Measurements from ENCODE around the gene RNF6. TPM values are rescaled to one million over a fixed set of nuclear protein-coding genes. Genes with fewer than 3 reads are reported as not detected.

The RNF6 gene
- total and polyA plus RNA-seq, 10 of the 15 experiments (the other 5 are each of a cell fraction or from before 2014, with no cell fraction given), result 19.0 to 54.0 (median 33.8) TPM

- no peak for TF ChIP-seq EP300 (IDR thresholded peaks at IDR 0.05; ENCODE audit: borderline replicate concordance in 1 of 2, control insufficient read depth in 1 of 2, low read depth in 2 of 2, low read length in 2 of 2)
- TF ChIP-seq PKNOX1 (IDR thresholded peaks at IDR 0.05), result no peak
- no peak for TF ChIP-seq HDAC2 (IDR thresholded peaks at IDR 0.05)
These were observed 24.0 kb downstream of the RNF6 start (continued) for GRCh38 chr13:26198116-26198515.

GRCh38 chr13:26197298-26197697, 24.8 kb downstream of the RNF6 start:
- Histone ChIP-seq H3K36me3 (ENCODE audit: control insufficient read depth in 2 of 2, insufficient read depth in 2 of 2, low read length in 1 of 2) (no peaks in the 10 kb centered on the region), H3K79me2 (ENCODE audit: control insufficient read depth, insufficient read depth, low read length) (no peaks in the 10 kb centered on the region), H3K9ac (ENCODE audit: control insufficient read depth, insufficient read depth, low read length) (no peak overlapping the region), H3K27me3 (replicated peaks in 1 of 2; ENCODE audit: control insufficient read depth in 2 of 2, insufficient read depth in 2 of 2, low read length in 1 of 2) (no peaks in the 10 kb centered on the region), H2AFZ (ENCODE audit: control insufficient read depth, low read depth, low read length) (no peak overlapping the region), H3K4me2 (ENCODE audit: control insufficient read depth, insufficient read depth) (no peak overlapping the region), H4K20me1 (ENCODE audit: control insufficient read depth, insufficient read depth) (no peaks in the 10 kb centered on the region), H3K9me3 (replicated peaks; ENCODE audit: control insufficient read depth, insufficient read depth, low read length) (no peaks in the 10 kb centered on the region; the same call in none of the 3 replicates), H3K4me1 (ENCODE audit: control insufficient read depth, insufficient read depth, low read length) (no peaks in the 10 kb centered on the region), H3K27ac (ENCODE audit: control insufficient read depth, insufficient read depth) (no peak overlapping the region), H3K4me3 (no peak overlapping the region)
- in situ Hi-C loops (cut with MboI), result no loop called here
- CTCF ChIA-PET, result no interaction called here
- TF ChIP-seq KDM1A (IDR thresholded peaks at IDR 0.05; ENCODE audit: borderline replicate concordance), result no peak
- TF ChIP-seq YY1 (IDR thresholded peaks at IDR 0.05; ENCODE audit: low read depth, low read length), result no peak
- no peak for TF ChIP-seq PML (IDR thresholded peaks at IDR 0.05; ENCODE audit: low read length)
- no peak for TF ChIP-seq EED (IDR thresholded peaks at IDR 0.05; ENCODE audit: low read depth)
- no peak for TF ChIP-seq TBL1XR1 (IDR thresholded peaks at IDR 0.05; ENCODE audit: low read depth, low read length)
- no peak for TF ChIP-seq ZNF207 (IDR thresholded peaks at IDR 0.05; ENCODE audit: borderline replicate concordance)
- TF ChIP-seq TARDBP (IDR thresholded peaks at IDR 0.05; ENCODE audit: borderline replicate concordance), result no peak
- no peak for TF ChIP-seq POU2F2 (IDR thresholded peaks at IDR 0.05; ENCODE audit: borderline replicate concordance, low read depth, low read length)
- no peak for TF ChIP-seq GATAD2B (conservative IDR thresholded peaks at IDR 0.05; ENCODE audit: low read depth)
- no peak for TF ChIP-seq ELK1 (IDR thresholded peaks at IDR 0.05; ENCODE audit: low read depth, low read length)
- TF ChIP-seq ZBTB40 (IDR thresholded peaks at IDR 0.05; ENCODE audit: borderline replicate concordance), result no peak
- no peak for TF ChIP-seq CBX3 (IDR thresholded peaks at IDR 0.05; ENCODE audit: borderline replicate concordance, low read depth)
- FAIRE-seq, result no peak
- SMC1A ChIA-PET (ENCODE audit: uncharacterized antibody, unreplicated experiment), result no interaction called here
- no peak for DNase-seq (ENCODE audit: low read depth, low spot score)
- BruUV-seq (replicated peaks), result no TSS peak
- intact Hi-C loops (cut with micrococcal nuclease; ENCODE audit: unreplicated experiment), result no loop called here
- RAD21 ChIA-PET (ENCODE audit: unreplicated experiment), result no interaction called here
- ATAC-seq, result no peak
- POLR2A ChIA-PET, result no interaction called here
